Natural killer cell (primary cell): ENCODE data around the gene MPZL2. TPM values are rescaled to one million over a fixed set of nuclear protein-coding genes. Genes with fewer than 3 reads are reported as not detected.

Source experiments
- ATAC-seq, 3 donors: fragments of 150-1000 bp in 2 of 3; fragments of 200-7000 bp in 1 of 3; cut with Tn5 transposase; 1 replicate in 1 of 3; 2 replicates in 2 of 3; pipeline ENCODE4 v1.10.0; 2021; ENCODE audit warnings: mild to moderate bottlenecking in 2 of 3, moderate library complexity in 2 of 3
- DNase-seq, 2 donors: peaks; one replicate each; pipeline versions ENCODE4 v3.0.0 to v3.0.0-alpha.2; 2013 to 2021; ENCODE audit warnings: mixed read lengths in 1 of 2
- H3K27ac ChIP-seq: one replicate; pipeline ENCODE4 v1.5.1; 2013; ENCODE audit warnings: mild to moderate bottlenecking, low read length
- H3K27me3 ChIP-seq: one replicate; pipeline ENCODE4 v1.6.1; 2013; ENCODE audit warnings: low read length; ENCODE audit not compliant: control insufficient read depth, insufficient read depth
- H3K36me3 ChIP-seq: one replicate; pipeline ENCODE4 v1.6.1; 2013; ENCODE audit warnings: low read length; ENCODE audit not compliant: control insufficient read depth, insufficient read depth
- H3K4me1 ChIP-seq: one replicate; pipeline ENCODE4 v1.6.1; 2013; ENCODE audit warnings: low read length; ENCODE audit not compliant: control insufficient read depth, insufficient read depth
- H3K4me3 ChIP-seq: one replicate; pipeline ENCODE4 v1.5.1; 2013; ENCODE audit warnings: low read length
- H3K9me3 ChIP-seq: one replicate; pipeline ENCODE4 v1.6.1; 2013; ENCODE audit warnings: low read length; ENCODE audit not compliant: control insufficient read depth, insufficient read depth
- H3K27ac Mint-ChIP-seq, 2 donors: one replicate each; pipeline ENCODE4 v1.8.0; 2022; ENCODE audit warnings: mild to moderate bottlenecking in 2 of 2, mixed read lengths in 2 of 2, moderate library complexity in 1 of 2
- H3K27me3 Mint-ChIP-seq, 2 donors: one replicate each; pipeline ENCODE4 v1.8.0; 2022; ENCODE audit warnings: low read depth in 2 of 2, mixed read lengths in 2 of 2
- H3K36me3 Mint-ChIP-seq: one replicate; pipeline ENCODE4 v1.8.0; 2022; ENCODE audit warnings: mixed read lengths
- H3K4me1 Mint-ChIP-seq, 2 donors: one replicate each; pipeline ENCODE4 v1.8.0; 2022; ENCODE audit warnings: mixed read lengths in 2 of 2
- H3K4me3 Mint-ChIP-seq: one replicate; pipeline ENCODE4 v1.8.0; 2022; ENCODE audit warnings: mild to moderate bottlenecking, moderate library complexity, mixed read lengths
- H3K9me3 Mint-ChIP-seq, 2 donors: one replicate each; pipeline ENCODE4 v1.8.0; 2022; ENCODE audit warnings: mixed read lengths in 2 of 2
- CTCF ChIP-seq: fragments of 200-600 bp; IDR thresholded peaks from one replicate; pipeline ENCODE4 v1.8.0; 2022; ENCODE audit warnings: antibody characterized with exemption
- WGBS: methylation state at CpG from one replicate; pipeline ENCODE4 v1.1.7; 2013; ENCODE audit warnings: missing lambda C conversion rate; ENCODE audit not compliant: insufficient coverage; 5-methylcytosine and 5-hydroxymethylcytosine counted together
- intact Hi-C: fragments of 100-400 bp; cut with micrococcal nuclease; formaldehyde crosslinking; loops from one replicate; pipeline ENCODE4 v1.14.2; 2022
- total RNA-seq, 4 donors: library from RNA; stranded (reverse); fragments of 120-200 nt in 1 of 4; gene quantifications; one replicate each; pipeline versions ENCODE4 v1.2.3 to v1.2.4, GENCODE V29; 2013 to 2022

The MPZL2 gene
- total RNA-seq, 3 donors from 2014 or later (not counting 1 experiment from before 2014, with no cell fraction given) = 0.49 to 0.58 TPM; not detected in 1

DNA sequence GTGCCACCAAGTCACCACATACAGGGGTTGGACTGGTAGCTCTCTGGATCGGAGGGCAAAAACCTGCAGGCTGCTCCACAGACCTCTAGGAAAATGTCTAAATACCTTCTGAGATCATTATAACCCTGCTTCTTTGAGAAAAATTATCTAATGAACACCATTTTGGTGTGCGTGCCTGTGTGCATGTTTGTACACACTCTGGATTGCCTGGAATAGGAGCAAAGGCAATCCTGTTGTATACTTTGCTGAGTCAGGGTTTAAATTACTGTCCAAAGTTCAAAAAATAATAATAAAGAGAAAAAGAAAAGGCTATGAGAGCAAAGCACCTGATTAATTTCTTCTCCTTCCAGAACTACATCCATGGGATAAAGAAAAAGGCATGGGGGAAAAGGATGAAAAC is 50.3 kb downstream of the MPZL2 start:
- Mint-ChIP-seq H3K27ac (no peak overlapping the region), H3K36me3 (no peaks in the 10 kb centered on the region), H3K4me1 (peaks cover 7 to 40% of the 10 kb centered on the region in 2 donors), H3K9me3 (no peaks in the 10 kb centered on the region), H3K27me3 (peaks cover 13 to 47% of the 10 kb centered on the region in 2 donors), H3K4me3 (no peak overlapping the region)
- Histone ChIP-seq H3K9me3 (no peaks in the 10 kb centered on the region), H3K27me3 (no peaks in the 10 kb centered on the region), H3K27ac (no peak overlapping the region), H3K4me1 (peaks cover 22% of the 10 kb centered on the region), H3K4me3 (no peak overlapping the region), H3K36me3 (peaks cover 4% of the 10 kb centered on the region)
- intact Hi-C loops = no loop called here
- no peak for ATAC-seq
- WGBS = 100% methylated on average over 2 of the region's 2 CpGs
- TF ChIP-seq CTCF = no peak
- DNase-seq = no peak

DNA sequence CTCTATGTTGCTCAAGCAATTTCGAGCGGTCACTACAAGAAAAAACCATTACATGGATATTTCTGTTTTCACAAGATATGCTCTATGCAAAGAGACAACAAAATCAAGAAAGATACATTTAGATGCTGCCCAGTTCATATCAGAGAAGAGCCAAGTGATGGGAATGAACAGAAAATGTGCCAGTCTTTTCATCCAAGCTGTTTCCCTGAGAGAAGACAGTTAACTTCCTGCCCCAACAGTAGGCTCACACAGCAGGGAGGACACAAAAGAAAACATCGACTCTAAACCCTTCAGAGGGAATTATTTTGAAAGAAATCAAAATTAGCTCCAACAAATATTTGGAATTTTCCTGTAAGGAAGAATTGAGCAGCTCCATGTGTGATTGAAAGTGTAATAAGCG is 50.9 kb downstream of the MPZL2 start:
- Mint-ChIP-seq H3K4me1 (peaks cover 7 to 41% of the 10 kb centered on the region in 2 donors), H3K36me3 (no peaks in the 10 kb centered on the region), H3K27me3 (peaks cover 15 to 45% of the 10 kb centered on the region in 2 donors), H3K4me3 (no peak overlapping the region), H3K9me3 (no peaks in the 10 kb centered on the region), H3K27ac (peak overlapping the region in 1 of 2 donors; percentile 9)
- Histone ChIP-seq H3K4me3 (no peak overlapping the region), H3K27me3 (no peaks in the 10 kb centered on the region), H3K9me3 (no peaks in the 10 kb centered on the region), H3K36me3 (peaks cover 4% of the 10 kb centered on the region), H3K4me1 (peaks cover 19% of the 10 kb centered on the region), H3K27ac (no peak overlapping the region)
- 92% methylated on average over 4 of the region's 4 CpGs for WGBS
- intact Hi-C loops = no loop called here
- ATAC-seq = no peak
- DNase-seq = no peak
- TF ChIP-seq CTCF = no peak

GRCh38 chr11:118212781-118213191 is 51.3 kb downstream of the MPZL2 start:
- Mint-ChIP-seq H3K4me1 (peaks cover 7 to 45% of the 10 kb centered on the region in 2 donors), H3K36me3 (no peaks in the 10 kb centered on the region), H3K27ac (peak overlapping the region in 1 of 2 donors; percentile 9), H3K9me3 (no peaks in the 10 kb centered on the region), H3K4me3 (no peak overlapping the region), H3K27me3 (peaks cover 15 to 45% of the 10 kb centered on the region in 2 donors)
- 63% methylated on average over 2 of the region's 2 CpGs for WGBS
- TF ChIP-seq CTCF = no peak
- intact Hi-C loops = no loop called here
- H3K36me3 ChIP-seq = peaks cover 4% of the 10 kb centered on the region
- no peak overlapping the region for H3K27ac ChIP-seq
- no peaks in the 10 kb centered on the region for H3K27me3 ChIP-seq
- no peaks in the 10 kb centered on the region for H3K9me3 ChIP-seq
- DNase-seq = no peak
- ATAC-seq = no peak
- H3K4me1 ChIP-seq = peaks cover 17% of the 10 kb centered on the region
- H3K4me3 ChIP-seq = no peak overlapping the region

- no peak overlapping the region for H3K4me3 ChIP-seq
- no peak overlapping the region for H3K27ac ChIP-seq
- H3K4me1 ChIP-seq = peaks cover 17% of the 10 kb centered on the region
- DNase-seq = no peak
- H3K9me3 ChIP-seq = no peaks in the 10 kb centered on the region
- Mint-ChIP-seq H3K27me3 (peaks cover 15 to 45% of the 10 kb centered on the region in 2 donors), H3K27ac (no peak overlapping the region), H3K4me1 (peaks cover 8 to 47% of the 10 kb centered on the region in 2 donors), H3K4me3 (no peak overlapping the region), H3K9me3 (no peaks in the 10 kb centered on the region), H3K36me3 (no peaks in the 10 kb centered on the region)
- no peak for TF ChIP-seq CTCF
- 89% methylated on average over 7 of the region's 7 CpGs for WGBS
- peaks cover 4% of the 10 kb centered on the region for H3K36me3 ChIP-seq
- peak in 1 of 3 donors; percentile 27 for ATAC-seq
- intact Hi-C loops = no loop called here
- H3K27me3 ChIP-seq = no peaks in the 10 kb centered on the region
Observed at GRCh38 chr11:118212131-118212725, 51.9 kb downstream of the MPZL2 start.
